ENCODE measurements around the gene KCTD18.

DNA sequence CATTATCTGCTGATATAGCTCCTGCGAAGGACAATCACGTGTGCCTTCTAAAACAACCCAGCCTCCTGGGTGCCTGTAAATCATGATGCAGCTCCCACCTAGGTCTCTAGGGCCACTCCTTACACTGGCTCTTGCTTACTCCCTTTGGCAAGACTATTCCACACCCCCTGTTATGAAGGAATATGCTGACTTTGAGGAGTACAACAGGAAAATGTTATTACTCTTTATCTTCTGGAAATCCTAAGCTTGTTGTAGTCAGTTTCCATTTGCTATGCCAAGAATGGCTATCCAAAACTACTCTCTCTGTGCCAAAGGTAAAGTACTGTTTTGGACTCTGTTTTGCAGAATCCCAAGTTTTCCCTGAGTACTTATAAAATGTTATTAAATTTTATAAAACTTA lies 23.9 kb upstream of the KCTD18 start:
- TF ChIP-seq, protein P1, sequence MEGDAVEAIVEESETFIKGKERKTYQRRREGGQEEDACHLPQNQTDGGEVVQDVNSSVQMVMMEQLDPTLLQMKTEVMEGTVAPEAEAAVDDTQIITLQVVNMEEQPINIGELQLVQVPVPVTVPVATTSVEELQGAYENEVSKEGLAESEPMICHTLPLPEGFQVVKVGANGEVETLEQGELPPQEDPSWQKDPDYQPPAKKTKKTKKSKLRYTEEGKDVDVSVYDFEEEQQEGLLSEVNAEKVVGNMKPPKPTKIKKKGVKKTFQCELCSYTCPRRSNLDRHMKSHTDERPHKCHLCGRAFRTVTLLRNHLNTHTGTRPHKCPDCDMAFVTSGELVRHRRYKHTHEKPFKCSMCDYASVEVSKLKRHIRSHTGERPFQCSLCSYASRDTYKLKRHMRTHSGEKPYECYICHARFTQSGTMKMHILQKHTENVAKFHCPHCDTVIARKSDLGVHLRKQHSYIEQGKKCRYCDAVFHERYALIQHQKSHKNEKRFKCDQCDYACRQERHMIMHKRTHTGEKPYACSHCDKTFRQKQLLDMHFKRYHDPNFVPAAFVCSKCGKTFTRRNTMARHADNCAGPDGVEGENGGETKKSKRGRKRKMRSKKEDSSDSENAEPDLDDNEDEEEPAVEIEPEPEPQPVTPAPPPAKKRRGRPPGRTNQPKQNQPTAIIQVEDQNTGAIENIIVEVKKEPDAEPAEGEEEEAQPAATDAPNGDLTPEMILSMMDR (IDR thresholded peaks at IDR 0.05; ENCODE audit: low read depth, low read length, poor library complexity, severe bottlenecking) = no peak
- TF ChIP-seq EZH2phosphoT487 (IDR thresholded peaks at IDR 0.05; ENCODE audit: borderline replicate concordance, low read length) = no peak

All from DOHH2 (cell line).